Duodenal mucosa (tissue), 2 donors: Measurements from ENCODE around the gene FLOT1.

Experiments used
- H3K27ac ChIP-seq: one replicate; pipeline ENCODE4 v1.7.0; 2013; ENCODE audit warnings: low read depth, low read length
- H3K27me3 ChIP-seq, 2 donors: one replicate each; pipeline ENCODE4 v1.7.0; 2013; ENCODE audit warnings: low read length in 2 of 2, control low read depth in 1 of 2; ENCODE audit not compliant: insufficient read depth in 2 of 2, control insufficient read depth in 1 of 2
- H3K36me3 ChIP-seq, 2 donors: one replicate each; pipeline ENCODE4 v1.7.0; 2013; ENCODE audit warnings: low read length in 2 of 2, control low read depth in 1 of 2; ENCODE audit not compliant: insufficient read depth in 2 of 2, control insufficient read depth in 1 of 2
- H3K4me1 ChIP-seq, 2 donors: one replicate each; pipeline ENCODE4 v1.7.0; 2013; ENCODE audit warnings: low read length in 2 of 2, control low read depth in 1 of 2; ENCODE audit not compliant: insufficient read depth in 2 of 2, control insufficient read depth in 1 of 2
- H3K4me3 ChIP-seq, 2 donors: one replicate each; pipeline ENCODE4 v1.7.0; 2013; ENCODE audit warnings: low read length in 2 of 2, low read depth in 1 of 2
- H3K9ac ChIP-seq, 2 donors: one replicate each; pipeline ENCODE4 v1.7.0; 2013; ENCODE audit warnings: low read length in 2 of 2, low read depth in 1 of 2
- H3K9me3 ChIP-seq, 2 donors: one replicate each; pipeline ENCODE4 v1.7.0; 2013; ENCODE audit warnings: low read length in 2 of 2, control low read depth in 1 of 2; ENCODE audit not compliant: control insufficient read depth in 1 of 2

Gene FLOT1

DNA sequence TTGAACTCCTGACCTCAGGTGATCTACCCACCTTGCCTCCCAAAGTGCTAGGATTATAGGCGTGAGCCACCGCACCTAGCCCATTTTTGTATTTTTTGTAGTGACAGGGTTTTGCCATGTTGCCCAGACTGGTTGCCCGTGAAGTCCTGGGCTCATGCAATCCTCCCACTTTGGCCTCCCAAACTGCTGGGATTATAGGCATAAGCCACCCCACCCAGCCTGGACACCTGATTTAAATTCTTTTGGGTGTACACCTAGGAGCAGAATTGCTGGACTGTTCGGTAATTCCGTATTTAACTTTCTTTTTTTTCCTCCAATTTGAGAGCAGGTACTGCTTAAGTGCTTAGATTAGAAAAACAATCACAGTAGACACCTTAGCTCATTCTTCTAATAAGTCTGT lies 46.1 kb downstream of the FLOT1 start:
- Histone ChIP-seq H3K27ac (no peak overlapping the region), H3K4me3 (no peak overlapping the region), H3K4me1 (peaks cover 0 to 2% of the 10 kb centered on the region in 2 donors), H3K27me3 (no peaks in the 10 kb centered on the region), H3K36me3 (peaks cover 0 to 4% of the 10 kb centered on the region in 2 donors), H3K9me3 (no peaks in the 10 kb centered on the region), H3K9ac (no peak overlapping the region)

DNA sequence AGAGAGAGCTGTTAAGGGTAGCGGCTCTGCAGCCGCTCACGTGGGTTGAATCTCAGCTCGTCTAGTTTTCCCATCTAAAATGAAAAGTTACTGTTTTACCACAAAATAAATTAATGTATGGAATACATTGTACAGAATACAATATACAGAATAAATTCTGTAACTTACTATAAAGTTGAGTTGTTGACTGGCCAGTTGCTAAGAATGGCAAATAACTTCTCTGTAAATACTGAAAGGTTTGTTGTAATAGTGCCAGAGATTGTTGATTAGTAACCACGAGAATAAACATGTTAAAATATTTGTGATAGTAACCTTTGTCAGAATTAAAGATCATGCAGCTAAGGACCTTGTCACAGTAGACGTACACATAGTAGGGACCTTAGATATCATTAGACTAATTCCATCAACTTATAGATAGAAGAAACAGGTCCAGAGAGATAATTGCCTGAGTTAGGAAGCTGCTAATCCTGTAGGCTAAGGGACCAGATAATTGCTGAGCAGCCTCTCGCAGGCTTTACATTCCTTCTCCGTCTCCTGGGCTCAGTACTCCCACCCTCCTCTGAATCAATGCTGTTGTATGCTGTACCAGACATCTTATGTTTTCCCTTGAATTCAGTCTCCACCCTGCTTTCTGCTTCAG lies 51.2 kb downstream of the FLOT1 start:
- Histone ChIP-seq H3K4me3 (peak overlapping the region; percentile 91 to 95), H3K9me3 (no peaks in the 10 kb centered on the region), H3K4me1 (peaks cover 27 to 28% of the 10 kb centered on the region in 2 donors), H3K9ac (peak overlapping the region in 1 of 2 donors; percentile 60), H3K27me3 (no peaks in the 10 kb centered on the region), H3K27ac (no peak overlapping the region), H3K36me3 (no peaks in the 10 kb centered on the region)

DNA sequence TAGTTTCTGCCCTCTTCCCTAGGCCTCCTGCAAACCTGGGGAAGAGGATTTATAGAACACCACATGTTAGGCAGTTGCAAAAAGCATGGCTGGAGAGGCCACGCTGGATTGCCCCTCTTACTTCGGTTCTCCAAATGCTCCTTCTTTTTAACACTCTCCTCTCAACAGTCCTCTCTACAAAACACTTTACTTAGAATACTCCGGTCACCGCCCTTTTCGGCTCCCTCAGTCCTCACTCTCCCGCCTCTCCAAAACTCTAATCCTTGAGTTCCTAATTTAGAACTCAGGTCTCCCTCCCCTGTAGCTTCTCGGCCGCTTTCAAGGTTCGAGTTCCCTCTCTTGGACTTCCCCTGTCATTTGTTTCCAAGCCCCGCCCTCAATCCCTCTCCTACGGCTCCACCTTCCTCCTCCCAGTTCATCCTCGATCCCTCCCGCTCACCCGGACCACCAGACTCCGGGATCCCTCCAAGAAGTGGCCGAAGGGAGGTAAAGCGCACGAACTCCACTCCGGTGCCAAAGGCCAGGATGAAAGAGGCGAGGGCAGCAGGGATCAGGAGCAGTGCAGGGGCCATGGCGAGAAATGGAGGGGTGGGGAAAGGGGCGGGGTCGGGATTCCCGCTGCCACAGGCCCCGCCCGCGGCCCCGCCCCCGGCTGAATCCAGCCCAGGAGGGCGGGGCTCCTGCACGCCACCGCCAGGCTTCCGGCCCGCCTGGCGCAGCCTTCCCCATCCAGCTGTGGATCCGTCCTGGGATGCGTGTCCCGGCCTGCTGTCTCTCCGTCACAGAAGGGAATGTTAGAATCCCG lies 51.9 kb downstream of the FLOT1 start, which contains the start of gene NRM:
NRM (minus strand) TSS at position 582 of the 805 bp plus-strand sequence; CDS start at position 572, 10 bp downstream.
- no peaks in the 10 kb centered on the region for H3K9me3 ChIP-seq
- H3K4me3 ChIP-seq, result peak within 1 kb of the TSS; percentile 91 to 95
- H3K27ac ChIP-seq, result peak within 1 kb of the TSS; percentile 48
- no peaks in the 10 kb centered on the region for H3K27me3 ChIP-seq
- no peaks in the 10 kb centered on the region for H3K36me3 ChIP-seq
- peak within 1 kb of the TSS; percentile 60 for H3K9ac ChIP-seq
- peaks cover 32% of the 10 kb centered on the region in 2 donors for H3K4me1 ChIP-seq

DNA sequence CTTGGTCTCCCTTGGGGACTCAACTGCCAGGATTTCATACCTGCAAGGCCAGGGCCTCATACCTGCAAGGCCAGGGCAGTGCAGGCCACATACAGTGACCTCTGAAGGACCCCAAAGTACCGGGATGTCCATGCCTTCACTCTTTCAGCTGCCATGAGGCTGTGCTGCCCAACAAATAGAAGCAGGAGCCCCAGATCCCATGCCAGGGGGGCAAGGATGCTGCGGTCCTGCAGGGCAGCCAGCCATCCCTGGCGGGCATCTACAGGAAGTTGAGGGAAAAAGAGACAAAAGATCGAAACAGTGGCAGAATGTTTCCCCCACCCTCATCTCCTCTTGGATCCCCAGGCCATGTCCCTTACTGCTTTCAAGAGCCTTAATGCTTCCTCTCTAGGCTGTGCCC lies 52.5 kb downstream of the FLOT1 start:
- H3K9ac ChIP-seq, result peak overlapping the region; percentile 60
- H3K9me3 ChIP-seq, result no peaks in the 10 kb centered on the region
- H3K4me3 ChIP-seq, result peak overlapping the region; percentile 91 to 95
- no peak overlapping the region for H3K27ac ChIP-seq
- H3K27me3 ChIP-seq, result no peaks in the 10 kb centered on the region
- H3K36me3 ChIP-seq, result no peaks in the 10 kb centered on the region
- peaks cover 32 to 37% of the 10 kb centered on the region in 2 donors for H3K4me1 ChIP-seq

DNA sequence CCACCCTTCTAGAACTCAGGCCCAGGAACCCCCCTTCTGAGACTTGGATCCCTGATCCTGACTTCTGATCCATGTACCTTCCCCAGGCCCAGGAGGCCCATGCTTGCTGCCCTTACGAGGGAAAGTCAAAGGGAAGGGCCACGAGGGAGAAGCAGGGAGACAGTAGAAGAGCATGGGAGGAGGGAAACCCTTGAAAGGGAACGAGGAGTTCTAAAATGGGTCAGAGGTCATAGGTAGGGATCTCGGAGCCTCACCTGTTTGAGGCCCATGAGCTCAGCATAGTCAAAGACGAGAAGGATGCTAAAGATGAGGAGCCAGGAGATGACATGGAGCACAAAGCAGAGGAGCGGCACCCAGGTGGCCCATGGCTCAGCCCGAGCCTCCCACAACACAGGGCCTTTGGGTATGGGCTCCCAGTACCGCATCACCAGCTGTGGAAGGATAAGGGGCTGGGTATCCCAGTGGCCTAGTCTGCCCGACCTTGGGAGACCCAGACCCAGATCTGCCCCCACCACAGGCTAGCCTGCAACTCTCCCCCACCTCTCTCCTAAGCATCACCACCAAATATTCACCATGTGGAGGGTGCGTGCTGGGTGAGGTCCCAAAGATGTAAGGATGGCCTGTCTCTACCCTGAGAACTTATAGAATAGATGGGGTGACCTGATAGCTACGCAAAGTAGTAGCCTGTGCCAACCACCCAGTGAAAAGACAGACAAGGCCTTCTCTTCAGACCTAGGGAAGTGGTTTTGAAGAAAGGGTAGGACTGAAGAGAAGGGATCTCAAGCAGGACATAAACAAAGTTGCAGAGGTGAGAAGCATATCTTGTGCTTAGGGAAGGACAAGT lies 53.2 kb downstream of the FLOT1 start:
- Histone ChIP-seq H3K4me1 (peaks cover 32 to 37% of the 10 kb centered on the region in 2 donors), H3K9ac (no peak overlapping the region)

DNA sequence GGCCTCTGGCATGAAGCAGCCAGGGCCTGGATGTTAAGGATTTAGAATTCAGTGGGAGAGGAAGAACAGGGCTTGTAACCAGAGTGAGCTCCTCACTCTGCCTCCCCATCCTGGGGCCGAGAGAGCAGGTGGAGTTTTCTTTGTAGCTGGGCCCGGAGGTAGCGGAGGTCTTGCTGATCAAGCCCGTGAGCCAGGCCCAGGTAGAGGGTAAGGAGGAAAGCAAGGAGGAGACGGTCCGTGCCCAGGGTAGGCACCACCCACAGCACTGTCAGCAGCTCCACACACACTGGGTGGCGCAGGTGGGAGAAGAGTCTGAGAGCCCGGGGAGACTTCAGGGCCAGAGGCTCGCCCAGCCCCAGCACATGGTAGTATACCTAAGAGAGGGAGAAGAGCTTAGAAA lies 53.9 kb downstream of the FLOT1 start:
- Histone ChIP-seq H3K9ac (peak overlapping the region in 1 of 2 donors; percentile 72), H3K4me1 (peaks cover 33 to 37% of the 10 kb centered on the region in 2 donors), H3K27me3 (no peaks in the 10 kb centered on the region), H3K9me3 (no peaks in the 10 kb centered on the region), H3K27ac (peak overlapping the region; percentile 91), H3K4me3 (peak overlapping the region in 1 of 2 donors; percentile 92), H3K36me3 (no peaks in the 10 kb centered on the region)

More for the DNA sequence above, 53.2 kb downstream of the FLOT1 start:
- H3K4me3 ChIP-seq, result no peak overlapping the region
- H3K9me3 ChIP-seq, result no peaks in the 10 kb centered on the region
- no peak overlapping the region for H3K27ac ChIP-seq
- no peaks in the 10 kb centered on the region for H3K36me3 ChIP-seq
- no peaks in the 10 kb centered on the region for H3K27me3 ChIP-seq

DNA sequence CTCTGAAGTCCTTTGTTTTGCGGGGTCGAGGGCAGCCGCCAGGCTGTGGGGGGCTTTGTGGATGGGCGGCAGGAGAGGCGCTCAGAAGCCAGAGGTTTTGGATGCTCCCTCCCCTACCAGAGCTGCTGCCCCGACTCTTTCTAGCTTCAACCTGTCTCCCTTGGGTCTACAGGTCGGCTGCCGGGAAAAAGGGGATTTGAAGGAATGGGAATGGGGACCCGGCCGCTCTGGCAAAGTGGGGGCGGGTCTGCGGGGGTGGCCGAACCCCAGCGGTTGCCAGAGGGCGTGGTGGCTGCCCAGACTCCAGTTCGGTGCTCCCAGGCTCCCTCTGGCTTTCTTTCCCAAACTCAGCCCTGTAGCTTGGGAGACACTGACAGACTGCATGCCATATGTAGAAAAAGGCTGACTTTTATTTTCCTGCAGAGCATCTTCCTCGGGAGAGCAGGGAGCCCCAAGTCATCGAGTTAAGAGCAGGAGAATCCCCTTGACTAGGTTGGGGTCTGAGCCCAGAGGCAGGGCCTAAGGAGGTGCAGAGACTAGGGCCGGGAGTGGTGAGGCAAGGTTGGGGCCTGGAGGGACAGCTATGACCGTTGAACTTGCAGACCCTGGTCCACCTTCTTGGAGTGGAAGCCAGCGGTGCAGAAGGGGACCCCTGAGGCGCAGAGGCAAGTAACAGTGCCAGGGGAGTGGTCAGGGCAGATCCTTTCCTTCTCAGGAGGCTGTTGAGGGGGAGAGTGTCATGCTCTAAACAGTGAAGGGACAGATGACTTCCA lies 54.6 kb downstream of the FLOT1 start:
- Histone ChIP-seq H3K27ac (peak overlapping the region; percentile 91), H3K36me3 (no peaks in the 10 kb centered on the region), H3K27me3 (no peaks in the 10 kb centered on the region), H3K4me3 (peak overlapping the region; percentile 85 to 92), H3K9me3 (no peaks in the 10 kb centered on the region), H3K9ac (peak overlapping the region; percentile 72 to 79), H3K4me1 (peaks cover 37% of the 10 kb centered on the region in 2 donors)

DNA sequence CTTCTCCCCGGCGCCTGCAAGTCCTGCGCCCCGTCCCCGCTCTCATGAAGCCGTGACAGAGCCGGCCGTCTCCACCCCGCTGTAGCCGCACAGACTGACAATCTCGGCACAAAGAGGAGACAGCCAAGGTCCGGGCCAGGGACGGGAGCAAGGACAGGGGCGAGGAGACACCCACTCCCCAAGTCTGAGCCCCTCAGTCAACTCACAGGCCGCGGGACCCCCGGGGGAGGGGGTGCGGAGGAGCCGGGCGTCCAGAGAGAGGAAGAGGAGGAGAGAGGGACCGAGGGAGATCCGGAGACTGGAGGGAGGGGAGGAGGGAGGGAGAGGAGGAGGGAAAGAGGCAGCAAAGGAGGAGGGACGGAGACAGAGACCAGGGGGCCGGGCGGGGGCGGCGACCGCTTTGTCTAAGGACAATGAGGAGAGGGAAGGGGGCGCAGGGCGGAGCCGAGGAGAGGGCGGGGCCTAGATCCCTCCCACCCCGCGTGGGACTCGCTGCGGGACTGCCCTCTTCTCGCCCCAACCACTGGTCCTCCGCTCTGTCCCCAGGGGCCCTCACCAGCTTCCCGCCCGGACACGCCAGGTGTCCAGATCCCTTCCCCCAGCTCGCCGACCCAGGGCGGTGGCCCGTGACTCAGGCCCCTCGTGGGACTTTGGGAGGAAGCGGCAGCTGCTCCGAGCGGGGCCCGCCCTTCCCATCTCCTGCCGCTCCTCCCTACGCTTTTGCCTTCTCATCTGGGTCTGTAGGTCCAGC lies 55.4 kb downstream of the FLOT1 start:
- Histone ChIP-seq H3K9me3 (no peaks in the 10 kb centered on the region), H3K27ac (peak overlapping the region; percentile 91), H3K27me3 (no peaks in the 10 kb centered on the region), H3K36me3 (no peaks in the 10 kb centered on the region), H3K4me1 (peaks cover 37 to 41% of the 10 kb centered on the region in 2 donors), H3K4me3 (peak overlapping the region; percentile 85 to 92), H3K9ac (peak overlapping the region; percentile 72 to 79)
